ENCODE results near the gene MOAP1.
"Not testable (repeated sequence)": the region's sequence is repeated elsewhere in the genome, so short reads cannot be mapped to it uniquely, and the experiment has no call there.

The MOAP1 gene

DNA sequence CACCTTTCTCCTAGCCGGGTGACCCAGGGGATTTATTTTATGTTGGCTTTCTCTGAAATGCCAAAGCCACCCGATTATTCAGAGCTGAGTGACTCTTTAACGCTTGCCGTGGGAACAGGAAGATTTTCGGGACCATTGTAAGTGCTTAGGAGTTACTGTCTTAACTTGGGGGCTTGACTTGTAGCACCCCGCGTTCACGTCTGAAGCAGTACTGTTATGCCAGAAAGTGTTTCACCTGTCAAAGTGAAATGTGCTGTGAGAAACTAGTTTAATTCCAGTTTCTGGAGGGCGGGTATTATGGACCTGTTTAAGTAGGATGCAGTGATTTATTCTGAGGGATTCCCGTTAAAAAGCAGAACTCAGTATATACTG, 638 bp upstream of the MOAP1 start:
- DNase-seq, result no peak

DNA sequence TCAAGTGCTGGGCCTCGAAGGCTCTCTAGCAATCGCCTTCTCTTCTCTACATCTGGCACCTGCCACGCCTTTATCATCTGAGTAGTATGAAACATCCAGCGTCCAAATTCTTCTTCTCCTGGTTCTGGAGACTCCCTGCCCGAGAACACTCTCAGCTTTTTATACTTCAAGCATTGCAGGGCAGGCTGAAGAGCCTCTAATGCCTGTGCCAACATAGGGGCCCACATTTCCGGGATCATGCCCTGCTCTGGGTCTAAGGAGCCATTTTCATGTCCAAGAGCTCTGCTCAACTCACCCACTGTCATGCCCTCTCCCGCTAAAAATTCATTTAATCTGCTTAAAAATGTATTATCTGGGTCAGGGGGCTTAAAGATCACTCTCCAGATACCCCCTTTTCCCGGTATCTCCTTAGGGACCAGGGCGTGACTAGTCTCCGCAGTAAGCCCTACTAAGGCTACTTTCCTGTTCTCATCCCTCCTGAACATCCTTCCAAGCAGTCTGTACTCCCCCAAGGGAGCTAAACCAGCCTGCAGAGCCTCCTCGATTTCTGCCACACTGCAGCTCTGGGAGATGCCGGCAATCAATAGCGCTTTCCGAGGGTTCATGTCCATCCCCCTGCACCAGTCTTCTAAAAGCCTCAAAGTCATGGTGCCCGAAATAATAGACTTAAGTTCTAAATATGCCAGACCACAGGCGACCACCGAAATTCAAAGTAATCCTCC, 940 bp downstream of the MOAP1 start:
- no peak for DNase-seq

DNA sequence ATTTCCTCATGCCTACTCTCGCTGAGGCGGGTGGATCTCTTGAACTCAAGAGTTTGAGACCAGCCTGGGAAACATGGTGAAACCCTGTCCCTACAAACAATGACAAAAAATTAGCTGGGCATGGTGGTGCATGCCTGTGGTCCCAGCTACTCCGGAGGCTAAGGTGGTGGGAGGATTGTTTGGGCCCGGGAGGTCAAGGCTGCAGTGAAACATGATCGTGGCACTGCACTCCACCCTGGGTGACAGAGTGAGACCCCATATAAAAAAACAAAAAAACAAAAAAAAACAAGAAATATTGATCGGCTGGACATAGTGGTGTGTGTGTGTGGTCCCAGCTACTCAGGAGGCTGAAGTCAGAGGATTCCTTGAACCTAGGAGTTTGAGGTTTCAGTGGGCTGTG, 9.2 kb downstream of the MOAP1 start:
- no peak for DNase-seq

DNA sequence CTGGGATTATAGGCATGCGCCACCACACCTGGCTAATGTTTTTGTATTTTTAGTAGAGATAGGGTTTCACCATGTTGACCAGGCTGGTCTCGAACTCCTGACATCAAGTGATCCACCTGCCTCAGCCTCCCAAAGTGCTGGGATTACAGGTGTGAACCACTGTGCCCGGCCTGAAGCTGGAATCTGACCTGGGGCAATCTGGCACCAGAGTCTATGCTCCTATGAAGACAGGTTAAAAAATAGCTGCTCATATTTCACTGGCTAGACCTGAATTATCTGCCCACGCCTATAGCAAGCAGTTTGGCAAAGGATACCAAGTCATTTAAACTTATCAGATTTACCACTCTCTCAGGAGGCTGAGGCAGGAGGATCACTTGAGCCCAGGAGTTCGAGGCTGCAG, 10.0 kb downstream of the MOAP1 start:
- not testable (repeated sequence) for DNase-seq

DNA sequence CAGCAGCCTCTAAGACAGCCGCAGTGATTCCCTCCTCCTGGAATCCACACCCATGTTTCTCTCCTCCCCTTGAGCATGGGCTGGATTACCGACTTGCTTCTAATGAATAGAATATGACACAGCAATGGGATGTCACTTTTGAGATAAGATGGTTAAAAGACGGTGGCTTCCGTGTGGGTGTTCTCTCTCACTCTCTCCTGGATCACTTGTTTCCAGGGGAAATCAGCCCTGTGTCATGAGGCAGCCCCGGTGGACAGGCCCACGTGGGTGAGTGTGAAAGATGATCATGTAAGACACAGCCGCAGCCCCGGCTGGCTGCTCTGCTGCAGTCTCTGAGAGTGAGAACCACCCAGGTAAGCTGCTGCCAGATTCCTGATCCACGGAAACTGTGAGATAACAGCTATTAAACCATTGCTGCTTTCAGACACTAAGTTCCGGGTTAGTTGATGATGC, 10.7 kb downstream of the MOAP1 start:
- no peak for DNase-seq

DNA sequence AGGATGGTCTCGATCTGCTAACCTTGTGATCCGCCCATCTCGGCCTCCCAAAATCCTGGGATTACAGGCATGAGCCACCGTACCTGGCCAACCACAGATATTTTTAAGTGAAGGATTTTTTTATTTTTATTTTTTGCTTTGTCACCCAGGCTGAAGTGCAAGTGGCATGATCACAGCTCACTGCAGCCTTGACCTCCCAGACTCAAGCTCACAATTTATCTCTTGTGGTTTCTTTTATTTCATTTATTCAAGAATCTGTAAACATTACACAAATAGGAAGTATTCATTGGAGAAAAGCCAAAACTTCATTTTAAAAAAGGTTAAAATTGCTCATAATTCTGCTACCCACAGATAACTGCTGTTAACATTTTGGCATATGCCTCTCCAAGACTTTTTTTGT, 13.3 kb downstream of the MOAP1 start:
- DNase-seq, result no peak

DNA sequence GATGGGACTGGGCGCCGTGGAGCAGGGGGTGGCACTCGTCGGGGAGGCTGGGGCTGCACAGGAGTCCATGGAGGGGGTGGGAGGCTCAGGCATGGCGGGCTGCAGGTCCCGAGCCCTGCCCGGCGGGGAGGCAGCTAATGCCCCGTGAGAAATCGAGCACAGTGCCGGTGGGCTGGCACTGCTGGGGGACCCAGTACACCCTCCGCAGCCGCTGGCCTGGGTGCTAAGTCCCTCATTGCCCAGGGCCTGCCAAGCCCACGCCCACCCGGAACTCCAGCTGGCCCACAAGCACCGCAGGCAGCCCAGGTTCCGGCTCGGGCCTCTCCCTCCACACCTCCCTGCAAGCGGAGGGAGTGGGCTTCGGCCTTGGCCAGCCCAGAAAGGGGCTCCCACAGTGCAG, 14.6 kb downstream of the MOAP1 start:
- not testable (repeated sequence) for DNase-seq

DNA sequence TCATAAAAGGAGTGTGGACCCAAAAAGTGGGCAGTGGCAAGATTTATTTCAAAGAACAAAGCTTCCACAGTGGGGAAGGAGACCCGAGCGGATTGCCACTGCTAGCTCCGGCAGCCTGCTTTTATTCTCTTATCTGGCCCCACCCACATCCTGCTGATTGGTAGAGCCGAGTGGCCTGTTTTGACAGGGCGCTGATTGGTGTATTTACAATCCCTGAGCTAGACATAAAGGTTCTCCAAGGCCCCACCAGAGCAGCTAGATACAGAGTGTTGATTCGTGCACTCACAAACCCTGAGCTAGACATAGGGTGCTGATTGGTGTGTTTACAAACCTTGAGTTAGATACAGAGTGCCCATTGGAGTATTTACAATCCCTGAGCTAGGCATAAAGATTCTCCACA, 15.1 kb downstream of the MOAP1 start:
- not testable (repeated sequence) for DNase-seq

DNA sequence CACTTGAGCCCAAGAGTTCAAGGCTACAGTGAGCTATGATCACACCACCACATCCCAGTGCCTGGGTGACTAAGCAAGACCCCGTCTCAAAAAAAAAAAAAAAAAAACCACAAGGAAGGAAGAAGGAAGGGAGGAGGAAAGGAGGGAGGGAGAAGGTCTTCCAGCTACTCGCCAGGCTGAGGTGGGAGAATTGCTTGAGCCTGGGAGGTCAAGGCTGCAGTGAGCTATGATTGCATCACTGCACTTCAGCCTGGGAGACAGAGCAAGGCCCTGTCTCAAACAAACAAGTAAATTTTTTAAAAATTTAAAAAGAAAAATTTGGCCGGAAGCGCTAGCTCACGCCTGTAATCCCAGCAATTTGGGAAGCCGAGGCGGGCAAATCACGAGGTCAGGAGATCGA, 16.1 kb downstream of the MOAP1 start:
- not testable (repeated sequence) for DNase-seq

DNA sequence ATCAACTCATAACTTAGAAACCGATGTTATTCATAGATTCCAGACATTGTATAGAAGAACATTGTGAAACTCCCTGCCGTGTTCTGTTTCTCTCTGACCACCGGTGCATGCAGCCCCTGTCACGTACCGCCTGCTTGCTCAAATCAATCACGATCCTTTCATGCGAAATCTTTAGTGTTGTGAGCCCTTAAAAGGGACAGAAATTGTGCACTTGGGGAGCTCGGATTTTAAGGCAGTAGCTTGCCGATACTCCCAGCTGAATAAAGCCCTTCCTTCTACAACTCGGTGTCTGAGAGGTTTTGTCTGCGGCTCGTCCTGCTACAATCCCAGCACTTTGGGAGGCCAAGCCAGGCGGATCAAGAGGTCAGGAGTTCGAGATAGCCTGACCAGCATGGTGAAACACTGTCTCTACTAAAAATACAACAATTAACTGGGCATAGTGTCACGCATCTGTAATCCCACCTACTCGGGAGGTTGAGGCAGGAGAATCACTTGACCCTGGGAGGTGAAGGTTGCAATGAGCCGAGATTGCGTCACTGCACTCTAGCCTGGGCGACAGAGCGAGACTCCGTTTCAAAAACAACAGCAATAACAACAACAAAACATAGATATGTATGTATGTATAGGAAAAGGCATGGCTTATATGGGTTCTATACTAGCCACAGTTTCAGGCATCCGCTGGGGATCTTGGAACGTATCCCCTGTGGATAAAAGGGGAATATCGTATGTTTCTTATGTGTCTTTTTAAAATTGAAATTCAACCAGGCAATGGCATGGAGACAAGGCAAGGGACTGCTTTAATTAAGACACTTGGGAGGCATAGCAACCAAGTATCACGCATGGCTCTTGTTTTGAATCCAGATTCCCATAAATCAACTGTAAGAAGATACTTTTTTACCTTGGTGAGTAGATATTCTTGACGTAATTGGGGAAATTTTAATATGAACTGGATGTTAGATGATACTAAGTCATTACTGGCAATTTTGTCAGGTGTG, 19.1 kb downstream of the MOAP1 start:
- not testable (repeated sequence) for DNase-seq

DNA sequence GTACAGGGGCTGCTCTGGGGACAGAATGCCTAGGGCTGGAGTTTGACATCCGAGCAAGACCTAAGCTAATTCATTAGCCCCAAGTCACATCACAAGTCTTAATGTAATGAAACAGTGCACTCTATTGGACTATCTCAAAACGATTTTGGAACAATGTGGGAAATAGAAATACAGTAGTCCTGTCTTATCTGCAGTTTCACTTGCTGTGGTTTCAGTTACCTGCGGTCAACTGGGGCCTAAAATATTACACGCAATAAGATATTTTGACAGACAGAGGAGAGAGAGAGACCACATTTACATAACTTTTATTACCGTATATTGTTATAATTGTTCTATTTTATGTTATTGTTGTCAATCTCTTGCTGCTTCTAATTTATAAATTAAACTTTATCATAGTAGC, 21.1 kb downstream of the MOAP1 start:
- no peak for DNase-seq

DNA sequence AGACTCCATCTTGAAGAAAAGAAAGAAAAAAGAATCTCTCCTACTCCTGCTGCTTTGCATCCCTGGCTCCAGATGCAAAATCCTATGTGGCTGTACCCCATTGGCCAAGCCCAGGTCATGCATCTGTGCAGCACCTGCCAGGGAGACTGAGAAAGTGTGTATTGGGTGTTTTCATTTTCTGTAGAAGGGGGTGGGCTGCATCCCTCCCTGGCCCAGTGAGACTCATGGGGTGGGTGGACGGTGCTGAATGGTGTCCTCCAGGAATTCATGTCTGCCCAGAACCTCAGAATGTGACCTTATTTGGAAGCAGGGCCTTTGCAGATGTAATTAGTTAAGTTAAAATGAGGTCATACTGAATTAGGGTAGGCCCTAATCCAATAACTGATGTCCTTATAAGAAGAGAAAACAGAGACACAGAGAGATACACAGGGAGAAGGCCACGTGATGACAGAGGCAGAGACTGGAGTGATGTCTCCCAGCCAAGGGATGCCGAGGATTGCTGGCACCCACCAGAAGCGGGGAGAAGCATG, 23.2 kb downstream of the MOAP1 start:
- DNase-seq, result no peak

DNA sequence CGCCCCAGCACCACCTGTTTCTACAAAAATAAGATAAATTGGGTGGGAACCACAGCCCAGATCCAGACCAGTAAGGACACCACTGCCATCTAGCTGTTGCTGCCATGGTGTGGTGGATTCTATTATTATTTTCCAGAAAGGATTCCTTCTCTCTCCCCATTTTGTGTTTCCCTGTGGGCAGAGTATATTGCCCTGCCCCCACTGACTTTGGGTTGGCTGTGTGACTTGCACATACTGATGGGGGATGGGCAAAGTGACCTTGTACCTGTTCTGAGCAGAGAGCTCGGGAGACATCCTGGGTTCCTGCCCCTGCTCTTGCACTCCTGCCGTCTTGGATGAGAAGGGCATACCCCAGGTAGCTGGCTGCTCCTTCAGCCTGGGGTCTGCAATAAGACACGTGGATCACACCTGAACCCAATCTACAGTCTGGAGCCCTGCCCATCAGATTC, 24.3 kb downstream of the MOAP1 start:
- no peak for DNase-seq

DNA sequence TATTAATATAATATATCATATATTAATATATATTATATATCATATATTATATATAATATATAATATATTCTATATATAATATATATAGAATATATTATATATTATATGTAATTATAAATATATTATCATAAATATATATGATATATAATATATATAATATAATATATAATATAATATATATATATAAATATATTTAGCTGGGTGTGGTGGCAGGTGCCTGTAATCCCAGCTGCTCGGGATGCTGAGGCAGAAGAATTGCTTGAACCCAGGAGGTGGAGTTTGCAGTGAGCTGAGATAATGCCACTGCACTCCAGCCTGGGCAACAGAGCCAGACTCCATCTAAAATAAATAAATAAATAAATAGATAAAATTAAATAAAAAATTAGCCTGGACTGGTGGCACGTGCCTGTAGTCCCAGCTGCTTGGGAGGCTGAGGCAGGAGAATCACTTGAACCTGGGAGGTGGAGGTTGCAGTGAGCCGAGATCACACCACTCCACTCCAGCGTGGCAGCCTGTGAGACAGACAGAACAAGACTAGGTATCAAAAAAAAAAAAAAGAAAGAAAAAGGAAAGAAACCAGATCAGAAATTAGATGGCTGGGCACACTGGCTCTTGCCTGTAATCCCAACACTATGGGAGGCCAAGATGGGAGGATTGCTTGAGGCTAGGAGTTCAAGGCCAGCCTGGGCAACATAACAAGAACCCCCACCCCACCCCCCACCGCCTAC, 24.9 kb downstream of the MOAP1 start:
- not testable (repeated sequence) for DNase-seq

DNA sequence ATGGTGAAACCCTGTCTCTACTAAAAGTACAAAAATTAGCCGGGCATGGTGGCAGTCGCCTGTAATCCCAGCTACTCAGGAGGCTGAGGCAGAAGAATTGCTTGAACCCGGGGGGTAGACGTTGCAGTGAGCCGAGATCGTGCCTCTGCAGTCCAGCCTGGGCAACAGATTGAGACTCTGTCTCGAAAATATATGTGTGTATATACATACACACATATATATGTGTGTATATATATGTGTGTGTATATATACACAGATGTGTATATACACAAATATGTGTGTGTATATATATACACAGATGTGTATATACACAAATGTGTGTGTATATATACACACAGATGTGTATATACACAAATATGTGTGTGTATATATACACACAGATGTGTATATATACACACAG, 26.3 kb downstream of the MOAP1 start:
- DNase-seq, result not testable (repeated sequence)

DNA sequence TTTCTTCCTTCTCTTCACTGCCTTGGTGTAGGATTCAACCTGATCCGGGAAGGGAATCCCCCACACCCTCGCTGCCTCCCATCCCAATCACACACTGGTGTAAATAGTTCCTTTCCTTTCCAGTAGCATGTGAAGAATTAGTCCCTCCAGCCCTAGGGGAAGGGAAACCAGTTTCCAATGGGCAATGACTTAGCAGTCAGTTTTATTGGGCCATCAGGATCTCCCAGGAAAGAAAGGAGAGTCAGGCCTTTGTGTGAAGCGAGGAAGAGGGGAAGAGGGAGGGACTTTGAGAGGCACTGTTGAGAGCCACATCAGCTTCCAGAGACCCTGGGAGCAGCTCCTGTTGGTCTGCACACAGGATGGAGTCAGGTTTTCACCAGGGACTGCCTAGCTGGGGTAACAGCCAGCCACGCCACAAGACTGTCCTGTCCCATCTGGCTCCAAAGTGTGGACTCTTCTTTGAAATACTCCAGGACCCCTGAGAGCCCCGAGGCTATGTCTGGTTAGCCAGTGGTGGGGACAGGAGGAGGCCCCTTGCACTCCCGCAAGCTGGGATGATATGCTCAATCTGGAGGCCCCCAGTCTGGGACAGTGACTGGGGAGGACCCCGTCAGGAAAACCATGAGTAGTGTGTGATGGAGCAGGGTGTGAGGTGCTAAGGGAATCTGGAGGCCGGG, 27.9 kb downstream of the MOAP1 start:
- DNase-seq, result no peak

DNA sequence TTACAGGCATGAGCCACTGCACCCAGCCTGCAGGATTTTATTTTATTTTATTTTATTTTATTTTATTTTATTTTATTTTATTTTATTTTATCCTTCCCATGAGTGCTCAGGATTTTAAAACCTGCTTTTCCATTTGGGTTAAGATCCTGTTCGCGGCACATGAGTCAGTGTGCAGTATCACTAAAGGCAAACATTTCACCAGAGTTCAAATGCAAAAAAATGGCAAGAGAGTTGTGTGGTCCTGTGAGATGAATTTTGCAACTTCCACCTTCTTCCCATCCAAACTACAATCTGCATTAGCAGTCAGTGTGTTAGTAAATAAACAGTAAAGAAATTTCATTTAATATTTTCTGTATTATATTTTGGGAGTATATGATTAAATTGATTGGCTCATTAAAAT, 29.0 kb downstream of the MOAP1 start:
- DNase-seq, result no peak

DNA sequence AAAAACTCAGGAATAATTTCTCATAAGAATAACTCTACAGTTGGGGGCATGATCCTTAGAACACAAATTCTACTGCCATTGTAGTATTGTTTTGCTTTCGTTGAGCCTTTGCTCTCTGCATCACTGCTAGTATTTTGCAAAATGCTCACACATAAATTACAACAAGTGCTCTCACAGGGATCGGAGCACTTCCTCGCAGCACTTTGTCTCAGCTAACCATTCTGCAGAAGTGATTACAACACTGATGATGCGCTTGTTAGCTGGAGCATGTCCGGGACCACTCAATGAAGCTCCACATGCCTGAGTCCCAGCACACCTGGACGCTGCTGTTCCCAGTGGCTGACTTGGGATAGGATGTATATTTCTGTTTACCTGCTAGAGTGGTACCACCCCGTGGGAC, 31.6 kb downstream of the MOAP1 start:
- DNase-seq, result no peak

DNA sequence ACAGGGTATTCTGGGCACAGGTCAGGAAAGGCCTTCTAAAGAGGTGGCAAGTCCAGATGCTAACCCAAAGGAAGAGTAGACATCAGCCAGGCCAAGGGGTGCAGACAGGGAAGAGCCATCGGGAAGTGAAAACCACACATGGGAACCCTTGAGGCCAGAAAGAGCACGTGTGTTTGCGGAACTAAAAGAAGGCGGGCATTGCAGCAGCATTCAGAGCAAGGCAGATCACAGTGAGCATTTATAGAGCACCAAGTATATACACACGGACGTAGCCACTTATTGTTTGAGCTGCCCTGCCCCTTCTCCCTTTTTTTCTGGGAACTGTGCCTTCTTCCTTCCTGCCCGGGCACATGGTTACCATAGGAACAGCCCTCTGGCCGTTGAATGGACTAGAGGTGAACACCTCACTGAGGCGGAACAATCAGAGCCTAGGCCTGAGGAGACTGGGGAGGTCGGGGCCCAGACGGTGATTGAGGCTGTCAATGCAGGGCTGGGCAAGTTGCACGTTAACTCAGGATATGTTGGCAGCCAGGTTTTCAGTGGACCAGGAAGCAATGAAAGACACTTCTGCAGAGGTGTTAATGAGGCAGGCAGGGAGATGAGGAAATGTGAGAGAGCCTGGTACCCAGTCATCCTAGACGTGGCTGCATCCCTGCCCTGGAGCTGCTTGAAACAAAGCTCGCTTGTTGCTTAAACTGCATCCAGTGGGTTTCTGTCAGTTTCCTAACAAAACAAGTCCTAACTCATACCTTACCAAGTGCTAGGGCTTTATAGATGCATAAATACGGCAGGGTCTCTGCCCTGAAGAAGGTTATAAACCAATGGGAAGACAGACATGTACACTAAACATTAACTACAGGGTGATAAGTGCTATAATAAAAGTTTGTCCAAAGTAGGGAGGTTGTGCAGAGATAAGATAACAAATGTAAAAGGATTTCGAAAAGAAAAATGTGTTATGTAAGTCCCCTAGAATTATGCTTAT, 34.2 kb downstream of the MOAP1 start:
- peak in 1 of 5 donors; percentile 29 for DNase-seq

DNA sequence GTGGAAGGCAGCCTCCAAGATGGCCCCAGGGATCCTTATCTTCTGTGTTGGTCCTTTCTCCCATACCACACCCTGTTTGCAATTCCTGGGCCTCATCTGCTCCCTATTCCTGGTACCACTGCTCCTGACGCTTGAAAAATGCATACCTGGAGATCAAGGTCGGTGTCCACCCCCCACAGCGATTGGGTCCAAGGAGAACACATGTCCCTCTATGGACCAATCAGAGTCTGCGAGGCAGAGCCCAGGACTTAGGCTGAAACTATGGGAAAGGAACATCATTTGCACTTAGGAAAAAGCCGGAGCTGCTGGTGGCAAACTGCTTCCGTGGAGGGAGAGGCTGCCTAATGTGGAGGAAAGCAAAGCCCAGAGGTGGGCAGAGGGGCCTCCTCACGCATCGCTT, 35.7 kb downstream of the MOAP1 start:
- no peak for DNase-seq

DNA sequence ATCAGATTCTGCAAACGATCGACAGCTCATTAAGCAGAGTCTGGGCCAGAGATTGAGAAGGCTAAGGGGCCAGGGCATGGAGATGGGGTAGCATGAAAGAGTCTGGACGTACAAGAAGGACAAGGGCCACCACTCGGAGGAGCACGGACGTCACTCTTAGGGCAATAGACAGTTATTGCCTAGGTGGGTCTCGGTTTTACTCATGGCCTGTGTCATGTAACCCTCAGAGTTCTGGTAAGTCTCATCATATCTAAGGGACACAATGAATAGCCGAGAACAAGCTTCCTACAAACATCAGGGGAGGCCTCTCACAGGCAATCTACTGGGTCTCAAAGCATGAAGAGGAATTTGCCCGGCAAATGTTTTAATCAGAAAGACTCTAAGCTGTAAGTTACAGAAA, 38.6 kb downstream of the MOAP1 start:
- peak in 1 of 5 donors; percentile 31 for DNase-seq

Data from T-helper 1 cell (primary cell).